Smooth muscle cell (in vitro differentiated cells): ENCODE results near the gene PRRC2B. TPM values are rescaled to one million over a fixed set of nuclear protein-coding genes. Genes with fewer than 3 reads are reported as not detected.

ENCODE experiments used
- DNase-seq: peaks from one replicate; lab custom pipeline; 2025; ENCODE audit not compliant: unreplicated experiment; lab: John Stamatoyannopoulos, UW
- H2AFZ ChIP-seq: fragments of 200-600 bp; sonication (generic); 2 replicates; pipeline ENCODE4 v1.6.0; 2016; ENCODE audit warnings: antibody characterized with exemption, low read depth, mild to moderate bottlenecking
- H3F3A ChIP-seq: fragments of 200-600 bp; sonication (generic); 2 replicates; pipeline ENCODE4 v1.6.0; 2017; ENCODE audit warnings: antibody characterized with exemption, low read depth
- H3K27ac ChIP-seq: fragments of 200-600 bp; sonication (generic); 2 replicates; pipeline ENCODE4 v1.5.1; 2016; ENCODE audit warnings: low read depth, mild to moderate bottlenecking
- H3K27me3 ChIP-seq: fragments of 200-600 bp; sonication (generic); 2 replicates; pipeline ENCODE4 v1.6.1; 2016; ENCODE audit warnings: low read depth, mild to moderate bottlenecking
- H3K36me3 ChIP-seq: fragments of 200-600 bp; sonication (generic); 2 replicates; pipeline ENCODE4 v1.5.1; 2016; ENCODE audit warnings: low read depth
- H3K4me1 ChIP-seq: fragments of 200-600 bp; sonication (generic); 2 replicates; pipeline ENCODE4 v1.5.1; 2016; ENCODE audit warnings: low read depth
- H3K4me2 ChIP-seq: fragments of 200-600 bp; sonication (generic); 2 replicates; pipeline ENCODE4 v1.6.0; 2016; ENCODE audit warnings: mild to moderate bottlenecking
- H3K4me3 ChIP-seq: fragments of 200-600 bp; sonication (generic); 2 replicates; pipeline ENCODE4 v1.5.1; 2016; ENCODE audit warnings: mild to moderate bottlenecking
- H3K79me2 ChIP-seq: fragments of 200-600 bp; sonication (generic); 2 replicates; pipeline ENCODE4 v1.6.0; 2016; ENCODE audit warnings: low read depth, mild to moderate bottlenecking
- H3K9ac ChIP-seq: fragments of 200-600 bp; sonication (generic); 2 replicates; pipeline ENCODE4 v1.6.0; 2016; ENCODE audit warnings: low read depth
- H3K9me3 ChIP-seq: fragments of 200-600 bp; sonication (generic); replicated peaks from 2 replicates; pipeline ENCODE4 v1.5.1; 2016; ENCODE audit warnings: low read depth
- H4K20me1 ChIP-seq: fragments of 200-600 bp; sonication (generic); 2 replicates; pipeline ENCODE4 v1.6.0; 2016; ENCODE audit warnings: low read depth
- WGBS: methylation state at CpG from one replicate; pipeline ENCODE4 v1.1.7; 2016; ENCODE audit warnings: low lambda C conversion rate; 5-methylcytosine and 5-hydroxymethylcytosine counted together
- polyA plus RNA-seq: library from polyadenylated mRNA; unstranded; fragments of >200 nt; fragmentation: Nextera tagmentation; extraction: Ambion mirVana; gene quantifications from 2 replicates; pipeline ENCODE4 v1.2.1, GENCODE V29; 2016
- total RNA-seq: library from RNA; depleted of rRNA; stranded (reverse); fragments of >200 nt; gene quantifications from 2 replicates; pipeline ENCODE4 v1.2.3, GENCODE V29; 2014
- TF ChIP-seq, protein P1 (sequence below): fragments of 200-600 bp; sonication (generic); IDR thresholded peaks from 2 replicates; pipeline ENCODE4 v1.5.1; 2017; ENCODE audit warnings: borderline replicate concordance, mild to moderate bottlenecking, antibody characterized with exemption; ENCODE audit not compliant: insufficient read depth, poor library complexity, severe bottlenecking

The PRRC2B gene
- total and polyA plus RNA-seq, 2 experiments from 2014 or later: 38.6 to 97.2 TPM

DNA sequence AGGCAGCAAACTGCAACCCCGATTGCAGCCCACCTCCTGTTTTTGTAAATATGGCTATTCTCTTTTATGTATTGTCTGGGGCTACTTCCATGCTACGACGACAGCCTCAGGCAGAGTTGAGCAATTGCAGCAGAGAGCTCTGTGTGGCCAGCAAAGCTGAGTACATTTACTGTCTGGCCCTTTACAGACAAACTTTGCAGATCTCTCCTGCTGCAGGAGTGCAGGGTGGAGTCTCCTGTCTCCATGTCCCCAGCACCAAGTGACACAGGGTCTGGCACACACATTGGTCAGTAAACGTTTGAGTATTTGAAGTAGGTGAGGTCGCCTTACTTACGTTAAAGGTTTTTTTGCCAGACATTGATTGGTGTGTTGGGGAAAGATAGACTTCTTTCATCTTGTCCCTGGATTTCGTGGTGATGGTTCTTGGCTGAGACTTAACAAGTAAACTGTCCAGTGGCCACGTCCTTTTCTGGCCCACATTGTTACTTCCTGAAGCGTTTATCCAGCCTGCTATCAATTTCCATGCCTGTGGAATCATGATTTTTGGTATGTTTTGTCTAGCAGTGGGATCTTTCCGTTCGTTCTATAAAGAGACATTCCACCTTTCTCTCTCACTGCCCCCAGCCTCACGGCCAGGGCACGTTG is 27.2 kb downstream of the PRRC2B start:
- Histone ChIP-seq H3K27ac (peak overlapping the region; percentile 86), H3K27me3 (no peaks in the 10 kb centered on the region), H3K9me3 (no peaks in the 10 kb centered on the region), H3K4me2 (no peak overlapping the region), H3K36me3 (no peaks in the 10 kb centered on the region), H2AFZ (no peak overlapping the region), H3K4me3 (no peak overlapping the region), H4K20me1 (peaks cover 100% of the 10 kb centered on the region), H3K4me1 (peaks cover 56% of the 10 kb centered on the region), H3F3A (peaks cover 29% of the 10 kb centered on the region), H3K9ac (no peak overlapping the region), H3K79me2 (peaks cover 100% of the 10 kb centered on the region)
- WGBS: 50% methylated on average over 13 of the region's 13 CpGs
- DNase-seq: no peak
- TF ChIP-seq, protein P1, sequence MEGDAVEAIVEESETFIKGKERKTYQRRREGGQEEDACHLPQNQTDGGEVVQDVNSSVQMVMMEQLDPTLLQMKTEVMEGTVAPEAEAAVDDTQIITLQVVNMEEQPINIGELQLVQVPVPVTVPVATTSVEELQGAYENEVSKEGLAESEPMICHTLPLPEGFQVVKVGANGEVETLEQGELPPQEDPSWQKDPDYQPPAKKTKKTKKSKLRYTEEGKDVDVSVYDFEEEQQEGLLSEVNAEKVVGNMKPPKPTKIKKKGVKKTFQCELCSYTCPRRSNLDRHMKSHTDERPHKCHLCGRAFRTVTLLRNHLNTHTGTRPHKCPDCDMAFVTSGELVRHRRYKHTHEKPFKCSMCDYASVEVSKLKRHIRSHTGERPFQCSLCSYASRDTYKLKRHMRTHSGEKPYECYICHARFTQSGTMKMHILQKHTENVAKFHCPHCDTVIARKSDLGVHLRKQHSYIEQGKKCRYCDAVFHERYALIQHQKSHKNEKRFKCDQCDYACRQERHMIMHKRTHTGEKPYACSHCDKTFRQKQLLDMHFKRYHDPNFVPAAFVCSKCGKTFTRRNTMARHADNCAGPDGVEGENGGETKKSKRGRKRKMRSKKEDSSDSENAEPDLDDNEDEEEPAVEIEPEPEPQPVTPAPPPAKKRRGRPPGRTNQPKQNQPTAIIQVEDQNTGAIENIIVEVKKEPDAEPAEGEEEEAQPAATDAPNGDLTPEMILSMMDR: no peak

DNA sequence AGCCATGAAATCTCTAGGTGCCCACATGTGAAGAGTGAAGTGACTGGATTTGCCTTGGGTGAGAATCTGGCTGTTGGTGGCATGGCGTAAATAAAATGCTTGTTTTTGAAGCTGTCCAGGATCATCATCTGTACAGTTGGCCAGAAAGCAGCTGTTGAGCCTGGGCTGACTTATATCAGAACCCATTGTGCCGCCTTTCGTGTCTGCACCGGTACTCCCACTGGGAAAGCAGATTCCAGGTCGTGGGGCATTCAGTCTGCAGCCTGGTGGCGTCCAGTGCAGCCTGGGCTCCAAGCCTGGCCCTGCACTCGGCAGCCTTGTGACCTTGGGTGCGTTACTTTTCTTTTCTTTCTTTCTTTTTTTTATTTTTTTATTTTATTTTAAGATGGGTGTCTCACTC is 27.8 kb downstream of the PRRC2B start:
- WGBS: 91% methylated on average over 8 of the region's 8 CpGs
- Histone ChIP-seq H3K4me1 (peaks cover 53% of the 10 kb centered on the region), H3K27me3 (no peaks in the 10 kb centered on the region), H3K4me2 (no peak overlapping the region), H3K9ac (no peak overlapping the region), H3K27ac (peak overlapping the region; percentile 86), H2AFZ (no peak overlapping the region), H3K4me3 (no peak overlapping the region), H3F3A (peaks cover 29% of the 10 kb centered on the region), H3K36me3 (no peaks in the 10 kb centered on the region), H3K9me3 (no peaks in the 10 kb centered on the region), H3K79me2 (peaks cover 100% of the 10 kb centered on the region), H4K20me1 (peaks cover 100% of the 10 kb centered on the region)
- TF ChIP-seq, protein P1: no peak
- no peak for DNase-seq

DNA sequence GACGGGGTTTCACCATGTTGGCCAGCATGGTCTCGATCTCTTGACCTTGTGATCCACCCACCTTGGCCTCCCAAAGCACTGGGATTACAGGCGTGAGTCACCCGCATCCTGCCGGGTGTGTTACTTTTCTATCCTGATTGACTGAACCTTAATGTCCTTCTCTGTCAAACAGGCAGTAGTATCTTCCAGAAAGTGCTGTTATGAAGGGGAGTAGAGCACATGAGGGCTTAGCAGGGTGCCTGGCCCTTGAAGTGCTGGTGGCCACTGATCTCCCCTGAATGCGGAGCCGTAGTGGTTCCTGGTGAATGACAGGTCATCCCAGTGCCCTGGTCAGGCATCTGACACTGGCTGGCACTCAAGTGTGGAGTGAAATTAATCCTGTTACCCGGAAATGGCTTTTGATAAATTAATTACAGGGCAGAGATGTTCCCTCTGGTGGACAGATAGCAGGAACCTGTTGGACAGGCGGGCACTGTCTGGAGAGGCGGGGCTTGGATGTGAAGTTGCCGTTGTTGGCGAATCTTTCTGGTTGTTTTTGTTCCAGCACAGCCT is 28.4 kb downstream of the PRRC2B start:
- Histone ChIP-seq H3K36me3 (no peaks in the 10 kb centered on the region), H3K27ac (peak overlapping the region; percentile 86), H3K9ac (peak overlapping the region; percentile 12), H3K4me3 (no peak overlapping the region), H3K9me3 (no peaks in the 10 kb centered on the region), H3F3A (peaks cover 29% of the 10 kb centered on the region), H3K4me1 (peaks cover 49% of the 10 kb centered on the region), H3K27me3 (no peaks in the 10 kb centered on the region), H3K4me2 (peak overlapping the region; percentile 64), H4K20me1 (peaks cover 100% of the 10 kb centered on the region), H3K79me2 (peaks cover 100% of the 10 kb centered on the region), H2AFZ (no peak overlapping the region)
- 64% methylated on average over 12 of the region's 12 CpGs for WGBS
- TF ChIP-seq, protein P1: no peak
- DNase-seq: no peak

DNA sequence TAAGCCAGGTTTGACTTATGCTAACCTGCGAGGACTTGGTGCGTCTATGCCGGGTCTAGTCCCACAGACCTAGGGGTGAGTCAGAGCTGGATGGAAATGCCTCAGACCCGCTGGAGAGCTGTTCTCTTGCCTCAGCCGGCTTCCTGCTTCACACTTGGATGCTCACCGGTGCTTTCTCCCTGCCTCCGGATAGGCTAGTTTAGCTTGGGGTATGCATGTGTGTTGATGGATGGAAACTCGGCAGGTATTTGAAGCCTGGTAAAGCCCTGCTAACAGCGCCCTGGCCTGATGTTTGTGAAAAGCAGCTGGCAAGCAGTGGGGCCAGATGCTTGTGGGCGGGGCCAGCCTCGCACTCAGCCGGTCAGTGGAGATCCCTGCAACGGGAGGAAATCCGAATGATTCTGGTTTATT is 29.3 kb downstream of the PRRC2B start:
- Histone ChIP-seq H3K9ac (no peak overlapping the region), H3K27me3 (no peaks in the 10 kb centered on the region), H2AFZ (no peak overlapping the region), H4K20me1 (peaks cover 100% of the 10 kb centered on the region), H3K36me3 (no peaks in the 10 kb centered on the region), H3K9me3 (no peaks in the 10 kb centered on the region), H3K27ac (peak overlapping the region; percentile 86), H3K4me1 (peaks cover 42% of the 10 kb centered on the region), H3K4me3 (no peak overlapping the region), H3K79me2 (peaks cover 100% of the 10 kb centered on the region), H3F3A (peaks cover 25% of the 10 kb centered on the region), H3K4me2 (peak overlapping the region; percentile 64)
- WGBS: 20% methylated on average over 14 of the region's 14 CpGs
- TF ChIP-seq, protein P1: no peak
- DNase-seq: no peak
